ENCODE results near the gene CHM.
"Not testable (repeated sequence)": the region's sequence is repeated elsewhere in the genome, so short reads cannot be mapped to it uniquely, and the experiment has no call there.

CHM gene

GRCh38 chrX:85994797-85995196 is 52.6 kb downstream of the CHM start:
- no peak for DNase-seq

GRCh38 chrX:85994228-85994627 is 53.1 kb downstream of the CHM start:
- peak; percentile 57 for DNase-seq

GRCh38 chrX:85993539-85994197 is 53.7 kb downstream of the CHM start:
- DNase-seq = peak; percentile 22

- DNase-seq = peak; percentile 86
Observed at GRCh38 chrX:85992811-85993229, 54.5 kb downstream of the CHM start.

- no peak for DNase-seq
Observed at GRCh38 chrX:85988353-85988752, 59.0 kb downstream of the CHM start.

- DNase-seq = no peak
Observed at GRCh38 chrX:85980286-85980685, 67.1 kb downstream of the CHM start.

- DNase-seq = no peak
Observed at GRCh38 chrX:85977218-85977617, 70.1 kb downstream of the CHM start.

GRCh38 chrX:85972351-85972750 is 75.0 kb downstream of the CHM start:
- DNase-seq = not testable (repeated sequence)

- no peak for DNase-seq
Observed at GRCh38 chrX:85964744-85965143, 82.6 kb downstream of the CHM start.

- DNase-seq = no peak
Observed at GRCh38 chrX:85963736-85964135, 83.6 kb downstream of the CHM start.

GRCh38 chrX:85955510-85955909 is 91.8 kb downstream of the CHM start:
- DNase-seq = no peak

- DNase-seq = not testable (repeated sequence)
Observed at GRCh38 chrX:85944751-85945150, 102.6 kb downstream of the CHM start.

- DNase-seq = no peak
Observed at GRCh38 chrX:85941275-85941674, 106.1 kb downstream of the CHM start.

- not testable (repeated sequence) for DNase-seq
Observed at GRCh38 chrX:85939942-85940341, 107.4 kb downstream of the CHM start.

GRCh38 chrX:85934399-85934798 is 113.0 kb downstream of the CHM start:
- not testable (repeated sequence) for DNase-seq

- no peak for DNase-seq
Observed at GRCh38 chrX:85930099-85930498, 117.3 kb downstream of the CHM start.

GRCh38 chrX:85928606-85929005 is 118.8 kb downstream of the CHM start:
- DNase-seq = no peak

- DNase-seq = no peak
Observed at GRCh38 chrX:85927740-85928139, 119.6 kb downstream of the CHM start.

- DNase-seq = no peak
Observed at GRCh38 chrX:85922821-85923220, 124.5 kb downstream of the CHM start.

GRCh38 chrX:85916656-85917280 is 130.6 kb downstream of the CHM start:
- not testable (repeated sequence) for DNase-seq

GRCh38 chrX:85914431-85914830 is 132.9 kb downstream of the CHM start:
- no peak for DNase-seq

GRCh38 chrX:85907316-85907715 is 140.0 kb downstream of the CHM start:
- DNase-seq = no peak

GRCh38 chrX:85906399-85906798 is 141.0 kb downstream of the CHM start:
- DNase-seq = no peak

GRCh38 chrX:85905851-85906250 is 141.5 kb downstream of the CHM start:
- no peak for DNase-seq
